ENCODE measurements around the gene N4BP2.

N4BP2 gene

DNA sequence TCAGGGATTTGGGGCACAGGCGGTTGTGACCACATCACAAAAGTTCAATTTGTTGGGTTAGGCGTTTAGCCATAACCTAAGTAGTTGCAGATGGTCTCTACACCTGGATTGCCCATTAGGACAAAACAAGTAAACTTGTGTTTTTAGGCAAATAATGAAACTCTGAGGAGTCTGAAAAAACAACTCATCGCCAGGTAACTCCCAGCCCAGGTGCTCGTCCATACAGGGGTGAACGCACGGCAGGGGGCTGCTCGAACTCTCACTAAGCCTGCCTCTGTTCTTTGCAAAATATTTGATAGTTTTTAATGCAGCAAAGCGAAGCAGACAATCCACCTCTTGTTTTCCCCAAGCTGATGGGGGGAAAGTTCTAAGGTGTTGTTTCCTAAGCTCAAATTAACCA, 139.6 kb downstream of the N4BP2 start:
- Histone ChIP-seq H3K27me3 (ENCODE audit: insufficient read depth, low read length) (no peaks in the 10 kb centered on the region), H4K20me1 (ENCODE audit: insufficient read depth, low read length) (no peaks in the 10 kb centered on the region), H2AFZ (ENCODE audit: low read length) (no peak overlapping the region), H3K36me3 (ENCODE audit: insufficient read depth, low read length) (peaks cover 72% of the 10 kb centered on the region), H3K4me2 (ENCODE audit: low read length) (peak overlapping the region; percentile 86), H3K4me1 (ENCODE audit: insufficient read depth, low read length, severe bottlenecking) (peaks cover 39% of the 10 kb centered on the region), H3K79me2 (ENCODE audit: insufficient read depth, low read length) (peaks cover 99% of the 10 kb centered on the region), H3K27ac (ENCODE audit: low read depth, low read length, poor library complexity, severe bottlenecking) (peak overlapping the region; percentile 100), H3K9me2 (ENCODE audit: low read depth, low read length) (no peaks in the 10 kb centered on the region), H3F3A (ENCODE audit: insufficient read depth, low read length) (peaks cover 4% of the 10 kb centered on the region; the same call in 1 of the 2 replicates), H3K9me3 (ENCODE audit: low read length) (no peaks in the 10 kb centered on the region), H3K4me3 (ENCODE audit: low read depth, low read length, poor library complexity, severe bottlenecking) (peak overlapping the region; percentile 82), H3K9ac (ENCODE audit: low read length) (peak overlapping the region; percentile 99)
- TF ChIP-seq, protein P1, sequence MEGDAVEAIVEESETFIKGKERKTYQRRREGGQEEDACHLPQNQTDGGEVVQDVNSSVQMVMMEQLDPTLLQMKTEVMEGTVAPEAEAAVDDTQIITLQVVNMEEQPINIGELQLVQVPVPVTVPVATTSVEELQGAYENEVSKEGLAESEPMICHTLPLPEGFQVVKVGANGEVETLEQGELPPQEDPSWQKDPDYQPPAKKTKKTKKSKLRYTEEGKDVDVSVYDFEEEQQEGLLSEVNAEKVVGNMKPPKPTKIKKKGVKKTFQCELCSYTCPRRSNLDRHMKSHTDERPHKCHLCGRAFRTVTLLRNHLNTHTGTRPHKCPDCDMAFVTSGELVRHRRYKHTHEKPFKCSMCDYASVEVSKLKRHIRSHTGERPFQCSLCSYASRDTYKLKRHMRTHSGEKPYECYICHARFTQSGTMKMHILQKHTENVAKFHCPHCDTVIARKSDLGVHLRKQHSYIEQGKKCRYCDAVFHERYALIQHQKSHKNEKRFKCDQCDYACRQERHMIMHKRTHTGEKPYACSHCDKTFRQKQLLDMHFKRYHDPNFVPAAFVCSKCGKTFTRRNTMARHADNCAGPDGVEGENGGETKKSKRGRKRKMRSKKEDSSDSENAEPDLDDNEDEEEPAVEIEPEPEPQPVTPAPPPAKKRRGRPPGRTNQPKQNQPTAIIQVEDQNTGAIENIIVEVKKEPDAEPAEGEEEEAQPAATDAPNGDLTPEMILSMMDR (IDR thresholded peaks at IDR 0.05; ENCODE audit: low read length): no peak
- no peak for TF ChIP-seq EZH2 (IDR thresholded peaks at IDR 0.05; ENCODE audit: borderline replicate concordance, low read length)

DNA sequence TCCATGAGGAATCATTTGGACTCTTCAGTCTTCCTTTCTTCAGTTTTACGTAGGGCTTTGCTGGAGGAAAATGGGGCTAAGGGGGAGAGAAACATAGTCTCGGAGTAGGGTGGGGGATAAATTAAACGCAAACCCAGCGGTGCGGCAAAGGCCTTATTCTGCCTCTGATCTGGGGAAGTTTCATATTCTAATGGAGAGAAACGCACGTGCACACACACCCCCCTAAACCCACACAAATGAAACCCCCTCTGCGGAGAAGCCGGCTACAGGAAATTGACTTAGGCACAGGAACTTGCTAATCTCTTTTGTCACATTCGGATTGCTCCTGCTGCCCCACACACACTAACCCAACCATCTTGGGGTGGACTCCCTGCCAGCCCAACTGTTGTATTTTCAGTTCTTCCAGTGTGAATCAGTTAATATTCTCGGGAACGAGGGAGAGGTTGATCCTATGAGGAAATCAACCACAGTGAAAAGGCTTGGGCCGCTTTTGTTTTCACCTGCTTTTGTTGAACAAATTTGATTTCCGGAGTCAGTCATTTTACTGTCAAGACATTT, 140.2 kb downstream of the N4BP2 start, which contains the start of gene RHOH:
RHOH (plus strand) TSS at position 308 of the 558 bp plus-strand sequence. CDS start 46,356 bp downstream, outside the sequence.
- Histone ChIP-seq H3K27ac (ENCODE audit: low read depth, low read length, poor library complexity, severe bottlenecking) (peak within 1 kb of the TSS; percentile 100), H3K27me3 (ENCODE audit: insufficient read depth, low read length) (no peaks in the 10 kb centered on the region), H3K79me2 (ENCODE audit: insufficient read depth, low read length) (peaks cover 99% of the 10 kb centered on the region), H3K9ac (ENCODE audit: low read length) (peak within 1 kb of the TSS; percentile 99), H3K9me2 (ENCODE audit: low read depth, low read length) (no peaks in the 10 kb centered on the region), H3K4me3 (ENCODE audit: low read depth, low read length, poor library complexity, severe bottlenecking) (peak within 1 kb of the TSS; percentile 82), H4K20me1 (ENCODE audit: insufficient read depth, low read length) (no peaks in the 10 kb centered on the region), H3K36me3 (ENCODE audit: insufficient read depth, low read length) (peaks cover 77% of the 10 kb centered on the region), H3F3A (ENCODE audit: insufficient read depth, low read length) (peaks cover 3% of the 10 kb centered on the region; the same call in 1 of the 2 replicates), H2AFZ (ENCODE audit: low read length) (no peak within 1 kb of the TSS), H3K4me1 (ENCODE audit: insufficient read depth, low read length, severe bottlenecking) (peaks cover 39% of the 10 kb centered on the region), H3K4me2 (ENCODE audit: low read length) (peak within 1 kb of the TSS; percentile 86), H3K9me3 (ENCODE audit: low read length) (no peaks in the 10 kb centered on the region)
- TF ChIP-seq, protein P1 (IDR thresholded peaks at IDR 0.05; ENCODE audit: low read length): no peak
- no peak for TF ChIP-seq EZH2 (IDR thresholded peaks at IDR 0.05; ENCODE audit: borderline replicate concordance, low read length)

DNA sequence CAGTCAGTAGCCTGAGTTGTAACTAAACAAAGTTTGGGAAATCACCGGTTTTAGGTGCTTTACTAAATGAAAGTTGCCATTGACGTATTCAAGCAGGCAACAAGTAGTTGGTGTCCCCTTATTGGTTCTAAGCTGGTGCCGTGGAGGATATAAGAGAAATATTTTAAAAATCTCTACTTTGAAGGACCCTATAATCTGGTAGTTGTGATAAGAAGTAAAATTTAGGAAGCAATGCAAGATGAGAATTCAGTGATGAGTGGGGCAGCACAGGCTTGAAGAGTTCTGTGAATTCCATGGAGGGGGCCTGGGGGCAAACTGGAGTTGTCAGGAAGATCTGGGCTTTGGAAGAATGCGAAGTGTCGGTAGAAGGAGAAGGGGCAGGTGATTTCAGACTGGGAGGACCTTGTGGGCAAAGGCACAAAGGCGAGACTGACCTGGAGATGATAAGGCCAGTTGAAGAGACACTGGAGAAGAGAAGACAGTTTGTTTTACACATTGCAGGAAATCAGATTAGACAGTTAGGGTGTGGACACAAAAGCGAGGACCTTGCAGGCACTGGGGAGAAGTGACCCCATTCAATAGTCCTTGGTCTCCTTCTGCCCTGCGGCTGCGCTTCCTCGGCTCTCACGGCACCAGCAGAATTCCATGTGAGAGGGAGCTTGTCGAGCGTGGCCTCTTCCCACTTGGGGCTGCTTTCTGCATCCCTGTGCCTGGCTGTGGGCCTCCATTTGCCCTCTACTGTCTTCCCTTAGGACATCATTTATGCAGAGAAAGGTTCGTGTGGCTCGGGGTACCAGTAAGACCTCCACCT, 141.4 kb downstream of the N4BP2 start:
- H3K36me3 ChIP-seq (ENCODE audit: insufficient read depth, low read length): peaks cover 87% of the 10 kb centered on the region
- no peak overlapping the region for H2AFZ ChIP-seq (ENCODE audit: low read length)
- H4K20me1 ChIP-seq (ENCODE audit: insufficient read depth, low read length): no peaks in the 10 kb centered on the region
- H3K9me3 ChIP-seq (ENCODE audit: low read length): no peaks in the 10 kb centered on the region
- no peaks in the 10 kb centered on the region for H3K27me3 ChIP-seq (ENCODE audit: insufficient read depth, low read length)
- H3K9me2 ChIP-seq (ENCODE audit: low read depth, low read length): no peaks in the 10 kb centered on the region
- H3K9ac ChIP-seq (ENCODE audit: low read length): peak overlapping the region; percentile 99
- peaks cover 100% of the 10 kb centered on the region for H3K79me2 ChIP-seq (ENCODE audit: insufficient read depth, low read length)
- H3F3A ChIP-seq (ENCODE audit: insufficient read depth, low read length): peaks cover 3% of the 10 kb centered on the region; the same call in 1 of the 2 replicates
- peaks cover 42% of the 10 kb centered on the region for H3K4me1 ChIP-seq (ENCODE audit: insufficient read depth, low read length, severe bottlenecking)
- no peak for TF ChIP-seq EZH2 (IDR thresholded peaks at IDR 0.05; ENCODE audit: borderline replicate concordance, low read length)
- TF ChIP-seq, protein P1 (IDR thresholded peaks at IDR 0.05; ENCODE audit: low read length): no peak
- H3K4me3 ChIP-seq (ENCODE audit: low read depth, low read length, poor library complexity, severe bottlenecking): peak overlapping the region; percentile 82
- peak overlapping the region; percentile 100 for H3K27ac ChIP-seq (ENCODE audit: low read depth, low read length, poor library complexity, severe bottlenecking)
- H3K4me2 ChIP-seq (ENCODE audit: low read length): peak overlapping the region; percentile 86

All from OCI-LY1 (cell line).